Glomerular visceral epithelial cell (primary cell): ENCODE data around the gene SAA4.
"Not testable (repeated sequence)": the region's sequence is repeated elsewhere in the genome, so short reads cannot be mapped to it uniquely, and the experiment has no call there.

Experiments used
- DNase-seq: peaks from one replicate; pipeline ENCODE4 v3.0.0-alpha.2; 2016; ENCODE audit errors: extremely low spot score

The SAA4 gene

DNA sequence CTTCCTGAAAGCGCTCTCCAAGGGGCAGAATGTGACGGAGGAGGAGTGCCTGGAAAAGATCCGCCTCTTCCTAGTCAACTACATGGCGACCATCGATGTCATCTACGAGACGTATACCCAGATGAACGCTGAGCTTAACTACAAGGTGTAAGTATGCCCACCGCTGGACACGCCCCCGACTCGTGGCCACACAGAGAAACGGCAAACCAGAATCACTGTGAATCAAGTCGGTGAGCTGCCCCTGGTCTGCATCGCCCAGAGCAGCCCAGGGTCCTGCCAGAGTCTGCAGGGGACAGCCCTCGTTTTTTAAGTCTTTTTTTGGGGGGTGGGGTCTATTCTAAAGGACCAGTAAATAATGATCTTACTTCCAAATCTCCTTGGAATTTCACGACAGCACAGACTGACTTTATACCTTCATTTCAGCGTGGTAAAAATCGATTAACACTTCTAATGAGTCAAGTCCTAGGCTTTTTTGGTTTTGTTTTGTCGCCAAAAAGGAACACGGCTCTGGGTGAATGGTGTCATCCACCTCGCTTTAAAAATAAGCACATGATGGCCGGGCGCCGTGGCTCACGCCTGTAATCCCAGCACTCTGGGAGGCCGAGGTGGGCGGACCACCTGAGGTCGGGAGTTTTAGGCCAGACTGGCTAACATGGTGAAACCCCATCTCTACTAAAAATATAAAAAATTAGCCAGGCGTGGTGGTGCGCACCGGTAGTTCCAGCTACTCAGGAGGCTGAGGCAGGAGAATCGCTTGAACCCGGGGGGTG, 46.9 kb downstream of the SAA4 start:
- DNase-seq, result not testable (repeated sequence)

DNA sequence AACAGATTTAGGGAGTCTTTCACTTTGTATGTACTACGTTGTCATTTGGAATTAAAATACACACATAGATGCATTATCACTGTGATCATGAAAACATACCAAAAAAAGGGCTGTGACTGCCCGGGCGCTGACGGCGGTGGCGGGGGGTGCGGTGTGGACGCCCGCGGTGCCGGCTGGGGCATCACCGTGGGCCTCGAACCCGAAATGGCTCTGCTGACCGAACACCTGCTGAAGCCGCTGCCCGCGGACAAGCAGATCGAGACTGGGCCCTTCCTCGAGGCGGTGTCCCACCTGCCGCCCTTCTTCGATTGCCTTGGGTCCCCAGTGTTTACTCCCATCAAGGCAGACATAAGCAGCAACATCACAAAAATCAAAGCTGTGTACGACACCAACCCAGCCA, 47.8 kb downstream of the SAA4 start:
- DNase-seq, result no peak
